H1 (cell line): ENCODE results near the gene KRT17. TPM values are rescaled to one million over a fixed set of nuclear protein-coding genes. Genes with fewer than 3 reads are reported as not detected.

Experiments used
- ASH2L ChIP-seq: fragments of 200-600, 300-600 bp; sonication (generic); IDR thresholded peaks from one replicate; pipeline ENCODE4 v1.7.1; 2017; ENCODE audit warnings: low read length
- BACH1 ChIP-seq: IDR thresholded peaks from 2 replicates; pipeline ENCODE4 v1.6.1; 2012; ENCODE audit warnings: low read length, improper control_type of control experiment
- CBX8 ChIP-seq: fragments of 300-800, 300-1000 bp; sonication (generic); IDR thresholded peaks from 2 replicates; pipeline ENCODE4 v1.7.1; 2016; ENCODE audit warnings: low read depth, low read length, borderline replicate concordance
- HDAC6 ChIP-seq: IDR thresholded peaks from one replicate; pipeline ENCODE4 v1.7.1; 2012; ENCODE audit warnings: low read depth, mild to moderate bottlenecking, inconsistent platforms, low read length, moderate library complexity
- JUN ChIP-seq: IDR thresholded peaks from 2 replicates; pipeline ENCODE4 v1.6.1; 2011; ENCODE audit warnings: low read depth, mild to moderate bottlenecking, improper control_type of control experiment, low read length
- PHF8 ChIP-seq: fragments of 200-600 bp; sonication (generic); conservative IDR thresholded peaks from 2 replicates; pipeline ENCODE4 v1.7.1; 2012; ENCODE audit warnings: low read depth, mild to moderate bottlenecking, inconsistent platforms, low read length, moderate library complexity
- RAD21 ChIP-seq, 2 experiments: IDR thresholded peaks in 1 of 2; conservative IDR thresholded peaks in 1 of 2; 2 replicates each; pipeline ENCODE4 v1.6.1; 2011; ENCODE audit warnings: low read depth in 2 of 2, low read length in 2 of 2, improper control_type of control experiment in 1 of 2, inconsistent platforms in 1 of 2, mild to moderate bottlenecking in 1 of 2, moderate library complexity in 1 of 2
- polyA plus RNA-seq, 7 experiments: library from polyadenylated mRNA; depleted of rRNA in 3 of 7; stranded (reverse) in 5 of 7; unstranded in 2 of 7; fragments of >200 nt in 5 of 7; fragments of 200-250 nt in 2 of 7; gene quantifications; 1 replicate in 5 of 7; 2 replicates in 1 of 7; 4 replicates in 1 of 7; pipeline versions ENCODE4 v1.2.1 to v1.2.3, GENCODE V29; 2011 to 2013; ENCODE audit warnings: missing spikeins in 2 of 7, mixed read lengths in 2 of 7
- total RNA-seq: library from RNA; stranded (reverse); fragmentation: NEBNext Ultra II Directional; extraction: Animal tissue kit (Norgen Biotek cat#: 25700); gene quantifications from 2 replicates; pipeline ENCODE4 v1.2.1, GENCODE V29; 2021
- TF ChIP-seq, protein P1 (sequence below): IDR thresholded peaks from 2 replicates; pipeline ENCODE4 v1.6.1; 2012; ENCODE audit warnings: low read length, inconsistent platforms
- TF ChIP-seq, protein P2 (sequence below): IDR thresholded peaks from 2 replicates; pipeline ENCODE4 v1.6.1; 2012; ENCODE audit warnings: inconsistent platforms

The KRT17 gene
- total and polyA plus RNA-seq, 2 of the 8 experiments (the other 6 are each of a cell fraction or from before 2014, with no cell fraction given), result 0.50 to 0.95 TPM

DNA sequence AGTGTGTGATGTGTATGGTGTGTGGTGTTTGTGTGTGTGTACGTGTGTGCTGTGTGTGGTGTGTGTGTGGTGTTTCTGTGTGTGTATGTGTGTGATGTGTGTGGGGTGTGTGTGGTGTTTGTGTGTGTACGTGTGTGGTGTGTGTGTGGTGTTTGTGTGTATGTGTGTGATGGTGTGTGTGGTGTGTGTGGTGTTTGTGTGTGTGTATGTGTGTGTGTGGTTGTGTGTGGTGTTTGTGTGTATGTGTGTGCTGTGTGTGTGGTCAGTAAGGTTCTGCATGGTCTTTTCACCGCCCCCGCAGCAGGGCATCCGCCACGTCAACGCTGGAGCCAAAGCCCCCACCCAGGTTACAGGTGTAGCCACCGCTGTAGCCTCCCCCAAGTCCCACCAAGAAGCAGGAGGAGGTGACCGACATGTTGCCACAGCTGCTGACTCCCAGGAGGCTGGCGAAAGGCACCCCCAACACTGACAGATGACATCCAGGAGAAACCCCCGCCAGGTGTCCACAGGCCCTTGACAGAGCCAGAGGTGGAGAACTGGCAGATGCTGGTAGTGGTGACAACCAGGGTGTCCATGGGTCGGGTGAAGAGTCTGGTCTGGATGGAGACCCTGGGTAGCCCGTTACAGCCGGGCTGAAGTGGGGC, 9.3 kb upstream of the KRT17 start (continued):
- TF ChIP-seq PHF8 (no peak), RAD21 (IDR thresholded peaks at IDR 0.05 in 1 of 2, conservative IDR thresholded peaks at IDR 0.05 in 1 of 2; ENCODE audit: low read depth in 2 of 2, low read length in 2 of 2) (no peak), ASH2L (no peak), BACH1 (no peak), HDAC6 (no peak), CBX8 (no peak), JUN (no peak)
- TF ChIP-seq, protein P1, sequence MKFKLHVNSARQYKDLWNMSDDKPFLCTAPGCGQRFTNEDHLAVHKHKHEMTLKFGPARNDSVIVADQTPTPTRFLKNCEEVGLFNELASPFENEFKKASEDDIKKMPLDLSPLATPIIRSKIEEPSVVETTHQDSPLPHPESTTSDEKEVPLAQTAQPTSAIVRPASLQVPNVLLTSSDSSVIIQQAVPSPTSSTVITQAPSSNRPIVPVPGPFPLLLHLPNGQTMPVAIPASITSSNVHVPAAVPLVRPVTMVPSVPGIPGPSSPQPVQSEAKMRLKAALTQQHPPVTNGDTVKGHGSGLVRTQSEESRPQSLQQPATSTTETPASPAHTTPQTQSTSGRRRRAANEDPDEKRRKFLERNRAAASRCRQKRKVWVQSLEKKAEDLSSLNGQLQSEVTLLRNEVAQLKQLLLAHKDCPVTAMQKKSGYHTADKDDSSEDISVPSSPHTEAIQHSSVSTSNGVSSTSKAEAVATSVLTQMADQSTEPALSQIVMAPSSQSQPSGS, result no peak
- TF ChIP-seq, protein P2, sequence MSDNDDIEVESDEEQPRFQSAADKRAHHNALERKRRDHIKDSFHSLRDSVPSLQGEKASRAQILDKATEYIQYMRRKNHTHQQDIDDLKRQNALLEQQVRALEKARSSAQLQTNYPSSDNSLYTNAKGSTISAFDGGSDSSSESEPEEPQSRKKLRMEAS, result no peak
